HepG2 (cell line): ENCODE data around the gene TUBE1. TPM values are rescaled to one million over a fixed set of nuclear protein-coding genes. Genes with fewer than 3 reads are reported as not detected.

ENCODE experiments used
- ATAC-seq: fragments of 200-7000 bp; cut with Tn5 transposase; 3 replicates; pipeline ENCODE4 v1.9.1; 2020; ENCODE audit warnings: mild to moderate bottlenecking, moderate library complexity
- BruUV-seq: library from RNA; stranded (reverse); fragments of 400-500 nt; replicated peaks from 2 replicates; lab custom pipeline; 2021; lab: Mats Ljungman, UMichigan
- CTCF ChIA-PET: fragments of 300-600 bp; formaldehyde crosslinking; extraction: SDS; loops from one replicate; lab custom pipeline; 2021; ENCODE audit warnings: low total read pairs, inconsistent platforms, low intra/inter-chr PET ratio; lab: Yijun Ruan, JAX
- POLR2A ChIA-PET: fragments of 350-600 bp; sonication (Branson Sonifier 250); formaldehyde crosslinking; loops from one replicate; lab custom pipeline; 2020; ENCODE audit warnings: antibody characterized with exemption, inconsistent platforms; lab: Yijun Ruan, JAX
- DNase-seq: peaks from one replicate; pipeline ENCODE4 v3.0.0-alpha.2; 2015; ENCODE audit warnings: low spot score
- FAIRE-seq: peaks from 3 replicates; lab custom pipeline; 2011; peaks lifted over from hg19 to GRCh38; lab: Jason Lieb, UNC
- H2AFZ ChIP-seq: one replicate; pipeline ENCODE4 v1.6.1; 2011; ENCODE audit warnings: low read length, inconsistent platforms
- H3K27ac ChIP-seq: fragments of 300-600 bp; 3 replicates; pipeline ENCODE4 v1.8.0; 2011; ENCODE audit warnings: mixed run types, mild to moderate bottlenecking, mixed read lengths, low read length, inconsistent platforms; ENCODE audit not compliant: insufficient read depth; ENCODE audit errors: extremely low read length
- H3K27me3 ChIP-seq, 2 experiments: fragments of 200-600 bp in 1 of 2; 2 replicates in 1 of 2; 3 replicates in 1 of 2; pipeline versions ENCODE4 v1.6.0 to v1.8.0; 2011; ENCODE audit warnings: low read length in 2 of 2, mild to moderate bottlenecking in 2 of 2, moderate library complexity in 2 of 2, inconsistent platforms in 1 of 2; ENCODE audit not compliant: insufficient read depth in 2 of 2, control insufficient read depth in 1 of 2
- H3K36me3 ChIP-seq, 2 experiments: fragments of 200-600 bp in 1 of 2; replicated peaks in 1 of 2; 2 replicates in 1 of 2; 3 replicates in 1 of 2; pipeline versions ENCODE4 v1.5.1 to v1.8.0; 2011; ENCODE audit warnings: low read length in 2 of 2, inconsistent platforms in 1 of 2; ENCODE audit not compliant: insufficient read depth in 2 of 2, control insufficient read depth in 1 of 2
- H3K4me1 ChIP-seq: 2 replicates; pipeline ENCODE4 v1.5.1; 2012; ENCODE audit warnings: low read length, inconsistent platforms; ENCODE audit not compliant: insufficient read depth
- H3K4me2 ChIP-seq: 2 replicates; pipeline ENCODE4 v1.6.0; 2011; ENCODE audit warnings: low read depth, low read length, inconsistent platforms
- H3K4me3 ChIP-seq, 3 experiments: fragments of 200-600 bp in 1 of 3; sonication (generic), shearing (Covaris generic) in 1 of 3; replicated peaks in 1 of 3; 2 replicates each; pipeline ENCODE4 v1.5.1; 2011 to 2016; ENCODE audit warnings: low read length in 3 of 3, inconsistent platforms in 2 of 3, low read depth in 2 of 3, mild to moderate bottlenecking in 2 of 3, control low read depth in 1 of 3, mixed read lengths in 1 of 3; ENCODE audit not compliant: insufficient read depth in 1 of 3
- H3K79me2 ChIP-seq: one replicate; pipeline ENCODE4 v1.6.1; 2011; ENCODE audit warnings: low read length, inconsistent platforms; ENCODE audit not compliant: insufficient read depth
- H3K9ac ChIP-seq: 2 replicates; pipeline ENCODE4 v1.6.0; 2011; ENCODE audit warnings: mild to moderate bottlenecking, low read depth, low read length, inconsistent platforms; ENCODE audit not compliant: insufficient read depth
- H3K9me3 ChIP-seq: 2 replicates; pipeline ENCODE4 v1.5.1; 2012; ENCODE audit warnings: mild to moderate bottlenecking, low read length
- H4K20me1 ChIP-seq: 2 replicates; pipeline ENCODE4 v1.6.0; 2011; ENCODE audit warnings: inconsistent platforms, mild to moderate bottlenecking, low read length, moderate library complexity; ENCODE audit not compliant: insufficient read depth
- IKZF4 ChIP-seq: sonication (generic); formaldehyde crosslinking; IDR thresholded peaks from 2 replicates; pipeline ENCODE4 v1.5.1; 2020; ENCODE audit warnings: borderline replicate concordance, mild to moderate bottlenecking, low read depth, missing genetic modification reagents; ENCODE audit errors: not compliant biosample characterization
- JARID2 ChIP-seq: sonication (generic); formaldehyde crosslinking; IDR thresholded peaks from 2 replicates; pipeline ENCODE4 v1.8.1; 2023; ENCODE audit warnings: missing genetic modification reagents, inconsistent platforms; ENCODE audit not compliant: insufficient replicate concordance
- MEF2D ChIP-seq: sonication (generic); formaldehyde crosslinking; IDR thresholded peaks from 2 replicates; pipeline ENCODE4 v1.5.1; 2020; ENCODE audit warnings: mild to moderate bottlenecking, missing genetic modification reagents
- NR2F6 ChIP-seq, 2 experiments: IDR thresholded peaks; 2 replicates each; pipeline ENCODE4 v1.6.1; 2016; ENCODE audit warnings: antibody characterized with exemption in 1 of 2, mild to moderate bottlenecking in 1 of 2
- PITX1 ChIP-seq: sonication (generic); formaldehyde crosslinking; IDR thresholded peaks from 2 replicates; pipeline ENCODE4 v1.5.1; 2020; ENCODE audit warnings: mild to moderate bottlenecking, missing genetic modification reagents
- TMF1 ChIP-seq: sonication (generic); formaldehyde crosslinking; IDR thresholded peaks from 2 replicates; pipeline ENCODE4 v1.8.1; 2022; ENCODE audit warnings: low read depth, missing genetic modification reagents
- ZNF564 ChIP-seq: sonication (generic); formaldehyde crosslinking; IDR thresholded peaks from 2 replicates; pipeline ENCODE4 v1.8.1; 2023; ENCODE audit warnings: mild to moderate bottlenecking, missing genetic modification reagents
- ZNF605 ChIP-seq: sonication (generic); formaldehyde crosslinking; IDR thresholded peaks from 2 replicates; pipeline ENCODE4 v1.8.0; 2022; ENCODE audit warnings: mild to moderate bottlenecking, missing genetic modification reagents
- ZNF768 ChIP-seq: sonication (generic); formaldehyde crosslinking; IDR thresholded peaks from 2 replicates; pipeline ENCODE4 v1.4.0; 2020; ENCODE audit warnings: missing genetic modification reagents
- ZNF777 ChIP-seq: sonication (generic); formaldehyde crosslinking; IDR thresholded peaks from 2 replicates; pipeline ENCODE4 v1.4.0; 2020; ENCODE audit warnings: missing genetic modification reagents
- WGBS: methylation state at CpG from one replicate; pipeline ENCODE4 v1.1.6; 2017; ENCODE audit warnings: low lambda C conversion rate; 5-methylcytosine and 5-hydroxymethylcytosine counted together
- in situ Hi-C: cut with HindIII; loops from 2 replicates; pipeline ENCODE4 v1.10.0; 2017; ENCODE audit warnings: low pct_unique_long_range_greater_than_20kb; ENCODE audit not compliant: extremely low pct_ligation_motif_present
- intact Hi-C: fragments of 100-400 bp; cut with micrococcal nuclease; formaldehyde crosslinking; loops from one replicate; pipeline ENCODE4 v1.10.0; 2022; ENCODE audit not compliant: unreplicated experiment
- polyA plus RNA-seq, 8 experiments: library from polyadenylated mRNA; depleted of rRNA in 3 of 8; stranded (reverse) in 7 of 8; unstranded in 1 of 8; fragments of >200 nt; fragmentation: Illumina TruSeq in 4 of 8; extraction: Trizol in 4 of 8; gene quantifications; 2 replicates each; pipeline versions ENCODE4 v1.2.1 to v1.2.3, GENCODE V29; 2011 to 2016; ENCODE audit warnings: low read depth in 4 of 8, missing spikeins in 1 of 8, mixed read lengths in 1 of 8; ENCODE audit not compliant: insufficient read depth in 1 of 8
- total RNA-seq, 5 experiments: library from RNA; depleted of rRNA; stranded (reverse); fragments of >200 nt; fragmentation: Illumina TruSeq; extraction: Trizol; gene quantifications; 2 replicates each; pipeline ENCODE4 v1.2.3, GENCODE V29; 2016; ENCODE audit warnings: low read depth in 1 of 5
- TF ChIP-seq, protein P1 (sequence below): sonication (generic); formaldehyde crosslinking; IDR thresholded peaks from 2 replicates; pipeline ENCODE4 v1.8.1; 2022; ENCODE audit warnings: low read depth, mild to moderate bottlenecking, missing genetic modification reagents
- TF ChIP-seq, protein P2 (sequence below): IDR thresholded peaks from 2 replicates; pipeline ENCODE4 v1.6.1; 2016; ENCODE audit warnings: missing compliant biosample characterization, missing genetic modification reagents, borderline replicate concordance
- TF ChIP-seq, protein P3 (sequence below): sonication (generic); formaldehyde crosslinking; IDR thresholded peaks from 2 replicates; pipeline ENCODE4 v1.5.0; 2020; ENCODE audit warnings: mild to moderate bottlenecking, missing genetic modification reagents
- TF ChIP-seq, protein P4 (sequence below): IDR thresholded peaks from 2 replicates; pipeline ENCODE4 v1.6.1; 2016; ENCODE audit warnings: low read depth, control low read depth

TUBE1 gene
- total and polyA plus RNA-seq, 2 of the 13 experiments (the other 11 are each of a cell fraction or from before 2014, with no cell fraction given), result 17.3 to 22.6 TPM

DNA sequence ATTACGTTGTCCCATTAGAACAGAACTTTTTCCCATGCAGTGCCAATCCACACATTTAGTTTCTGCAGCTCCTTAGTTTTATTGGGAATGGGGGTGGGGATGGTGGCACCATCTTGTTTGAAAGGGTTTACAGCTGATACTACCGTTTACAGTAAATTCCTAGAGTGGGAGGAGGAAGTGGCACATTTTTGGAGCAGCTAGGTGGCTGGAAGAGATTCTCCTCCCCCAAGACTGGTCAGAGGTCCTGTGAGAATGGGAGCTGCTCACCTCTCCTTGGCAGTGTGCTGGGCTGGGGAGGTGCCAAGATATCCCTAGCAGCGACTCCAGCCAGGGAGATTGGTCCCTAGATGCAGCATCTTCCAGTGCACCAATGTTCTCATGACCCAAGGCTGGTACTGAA lies 45.7 kb downstream of the TUBE1 start (continued):
- TF ChIP-seq MEF2D (CRISPR knock-in tag), result no peak
- TF ChIP-seq, protein P1, sequence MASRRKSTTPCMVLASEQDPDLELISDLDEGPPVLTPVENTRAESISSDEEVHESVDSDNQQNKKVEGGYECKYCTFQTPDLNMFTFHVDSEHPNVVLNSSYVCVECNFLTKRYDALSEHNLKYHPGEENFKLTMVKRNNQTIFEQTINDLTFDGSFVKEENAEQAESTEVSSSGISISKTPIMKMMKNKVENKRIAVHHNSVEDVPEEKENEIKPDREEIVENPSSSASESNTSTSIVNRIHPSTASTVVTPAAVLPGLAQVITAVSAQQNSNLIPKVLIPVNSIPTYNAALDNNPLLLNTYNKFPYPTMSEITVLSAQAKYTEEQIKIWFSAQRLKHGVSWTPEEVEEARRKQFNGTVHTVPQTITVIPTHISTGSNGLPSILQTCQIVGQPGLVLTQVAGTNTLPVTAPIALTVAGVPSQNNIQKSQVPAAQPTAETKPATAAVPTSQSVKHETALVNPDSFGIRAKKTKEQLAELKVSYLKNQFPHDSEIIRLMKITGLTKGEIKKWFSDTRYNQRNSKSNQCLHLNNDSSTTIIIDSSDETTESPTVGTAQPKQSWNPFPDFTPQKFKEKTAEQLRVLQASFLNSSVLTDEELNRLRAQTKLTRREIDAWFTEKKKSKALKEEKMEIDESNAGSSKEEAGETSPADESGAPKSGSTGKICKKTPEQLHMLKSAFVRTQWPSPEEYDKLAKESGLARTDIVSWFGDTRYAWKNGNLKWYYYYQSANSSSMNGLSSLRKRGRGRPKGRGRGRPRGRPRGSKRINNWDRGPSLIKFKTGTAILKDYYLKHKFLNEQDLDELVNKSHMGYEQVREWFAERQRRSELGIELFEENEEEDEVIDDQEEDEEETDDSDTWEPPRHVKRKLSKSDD (CRISPR knock-in tag), result no peak
- no peak for TF ChIP-seq IKZF4 (CRISPR knock-in tag)
- TF ChIP-seq ZNF605 (CRISPR knock-in tag), result no peak
- TF ChIP-seq ZNF777 (CRISPR knock-in tag), result no peak
- TF ChIP-seq ZNF564 (CRISPR knock-in tag), result no peak
- no peak for TF ChIP-seq JARID2 (CRISPR knock-in tag)
- TF ChIP-seq, protein P2, sequence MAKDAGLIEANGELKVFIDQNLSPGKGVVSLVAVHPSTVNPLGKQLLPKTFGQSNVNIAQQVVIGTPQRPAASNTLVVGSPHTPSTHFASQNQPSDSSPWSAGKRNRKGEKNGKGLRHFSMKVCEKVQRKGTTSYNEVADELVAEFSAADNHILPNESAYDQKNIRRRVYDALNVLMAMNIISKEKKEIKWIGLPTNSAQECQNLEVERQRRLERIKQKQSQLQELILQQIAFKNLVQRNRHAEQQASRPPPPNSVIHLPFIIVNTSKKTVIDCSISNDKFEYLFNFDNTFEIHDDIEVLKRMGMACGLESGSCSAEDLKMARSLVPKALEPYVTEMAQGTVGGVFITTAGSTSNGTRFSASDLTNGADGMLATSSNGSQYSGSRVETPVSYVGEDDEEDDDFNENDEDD, result no peak
- TF ChIP-seq TMF1 (CRISPR knock-in tag), result no peak
- TF ChIP-seq, all 625 proteins: peak for 0

DNA sequence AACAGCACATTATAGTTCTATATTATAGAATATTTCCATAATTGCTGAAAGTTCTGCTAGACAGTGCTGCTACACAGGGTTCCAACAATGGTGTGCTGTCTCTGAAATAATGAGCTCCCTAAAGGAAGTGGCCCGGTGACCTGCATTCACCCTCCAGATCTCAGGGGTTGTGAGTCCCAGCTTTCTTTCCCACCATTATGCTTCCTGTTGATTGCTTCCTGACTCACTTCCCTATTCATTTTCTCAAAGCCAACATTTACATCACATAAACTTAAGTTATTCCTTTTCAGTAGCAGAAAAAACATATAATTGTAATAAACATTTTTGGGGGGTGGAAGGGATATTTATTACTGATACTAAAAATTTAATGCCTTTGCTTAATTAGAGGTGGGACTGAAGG lies 46.3 kb downstream of the TUBE1 start:
- H3K36me3 ChIP-seq, result no peaks in the 10 kb centered on the region
- POLR2A ChIA-PET, result no interaction called here
- no peaks in the 10 kb centered on the region for H3K79me2 ChIP-seq
- CTCF ChIA-PET, result interaction anchor here (0.9 kb wide), 1 partner anchor 331 kb away, joined by 3 read pairs; no protein-coding TSS in a partner anchor
- no peaks in the 10 kb centered on the region for H3K9me3 ChIP-seq
- no peak overlapping the region for H2AFZ ChIP-seq
- in situ Hi-C loops, result no loop called here
- no TSS peak for BruUV-seq
- no peak overlapping the region for H3K9ac ChIP-seq
- TF ChIP-seq, protein P3, sequence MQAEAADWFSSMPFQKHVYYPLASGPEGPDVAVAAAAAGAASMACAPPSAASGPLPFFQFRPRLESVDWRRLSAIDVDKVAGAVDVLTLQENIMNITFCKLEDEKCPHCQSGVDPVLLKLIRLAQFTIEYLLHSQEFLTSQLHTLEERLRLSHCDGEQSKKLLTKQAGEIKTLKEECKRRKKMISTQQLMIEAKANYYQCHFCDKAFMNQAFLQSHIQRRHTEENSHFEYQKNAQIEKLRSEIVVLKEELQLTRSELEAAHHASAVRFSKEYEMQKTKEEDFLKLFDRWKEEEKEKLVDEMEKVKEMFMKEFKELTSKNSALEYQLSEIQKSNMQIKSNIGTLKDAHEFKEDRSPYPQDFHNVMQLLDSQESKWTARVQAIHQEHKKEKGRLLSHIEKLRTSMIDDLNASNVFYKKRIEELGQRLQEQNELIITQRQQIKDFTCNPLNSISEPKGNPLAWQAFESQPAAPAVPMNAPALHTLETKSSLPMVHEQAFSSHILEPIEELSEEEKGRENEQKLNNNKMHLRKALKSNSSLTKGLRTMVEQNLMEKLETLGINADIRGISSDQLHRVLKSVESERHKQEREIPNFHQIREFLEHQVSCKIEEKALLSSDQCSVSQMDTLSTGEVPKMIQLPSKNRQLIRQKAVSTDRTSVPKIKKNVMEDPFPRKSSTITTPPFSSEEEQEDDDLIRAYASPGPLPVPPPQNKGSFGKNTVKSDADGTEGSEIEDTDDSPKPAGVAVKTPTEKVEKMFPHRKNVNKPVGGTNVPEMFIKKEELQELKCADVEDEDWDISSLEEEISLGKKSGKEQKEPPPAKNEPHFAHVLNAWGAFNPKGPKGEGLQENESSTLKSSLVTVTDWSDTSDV (CRISPR knock-in tag), result no peak
- TF ChIP-seq TMF1 (CRISPR knock-in tag), result no peak
- no peak for TF ChIP-seq ZNF768 (CRISPR knock-in tag)
- TF ChIP-seq NR2F6 (IDR thresholded peaks at IDR 0.05), result no peak
- TF ChIP-seq NR2F6 (CRISPR knock-in tag; IDR thresholded peaks at IDR 0.05), result no peak
- TF ChIP-seq, protein P4, sequence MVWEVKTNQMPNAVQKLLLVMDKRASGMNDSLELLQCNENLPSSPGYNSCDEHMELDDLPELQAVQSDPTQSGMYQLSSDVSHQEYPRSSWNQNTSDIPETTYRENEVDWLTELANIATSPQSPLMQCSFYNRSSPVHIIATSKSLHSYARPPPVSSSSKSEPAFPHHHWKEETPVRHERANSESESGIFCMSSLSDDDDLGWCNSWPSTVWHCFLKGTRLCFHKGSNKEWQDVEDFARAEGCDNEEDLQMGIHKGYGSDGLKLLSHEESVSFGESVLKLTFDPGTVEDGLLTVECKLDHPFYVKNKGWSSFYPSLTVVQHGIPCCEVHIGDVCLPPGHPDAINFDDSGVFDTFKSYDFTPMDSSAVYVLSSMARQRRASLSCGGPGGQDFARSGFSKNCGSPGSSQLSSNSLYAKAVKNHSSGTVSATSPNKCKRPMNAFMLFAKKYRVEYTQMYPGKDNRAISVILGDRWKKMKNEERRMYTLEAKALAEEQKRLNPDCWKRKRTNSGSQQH (CRISPR knock-in tag), result no peak
- TF ChIP-seq PITX1 (CRISPR knock-in tag), result no peak
- no peaks in the 10 kb centered on the region for H4K20me1 ChIP-seq
- FAIRE-seq, result no peak
- H3K27me3 ChIP-seq, result peaks cover 0 to 3% of the 10 kb centered on the region in 2 experiments; a peak in 2 of 5 replicates
- no peak for ATAC-seq
- DNase-seq, result no peak
- H3K27ac ChIP-seq, result no peak overlapping the region
- 32% methylated on average over 1 of the region's 1 CpG for WGBS
- intact Hi-C loops, result no loop called here
- H3K4me3 ChIP-seq, result no peak overlapping the region
- peaks cover 4% of the 10 kb centered on the region; the same call in 1 of the 2 replicates for H3K4me1 ChIP-seq
- H3K4me2 ChIP-seq, result no peak overlapping the region
